ENCODE measurements around the gene GNG5.

DNA sequence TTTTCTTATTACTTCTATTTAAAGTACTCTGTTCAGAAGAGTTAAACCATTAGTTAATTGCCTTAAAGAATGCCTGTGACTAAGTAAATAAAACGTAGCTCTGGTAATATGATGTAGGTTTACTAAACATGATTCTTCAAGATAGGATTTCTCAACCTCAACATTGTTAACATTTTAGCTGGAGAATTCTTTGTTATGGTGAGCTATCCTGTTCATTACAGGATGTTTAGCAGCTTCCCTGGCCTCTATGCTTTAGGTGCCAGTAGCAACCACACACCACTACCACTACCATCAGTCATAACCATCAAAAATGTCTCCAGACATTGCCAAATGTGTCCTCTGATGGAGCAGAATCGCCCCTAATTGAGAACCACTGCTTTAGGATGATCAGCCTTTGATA is 16.6 kb downstream of the GNG5 start:
- TF ChIP-seq GATA2 (IDR thresholded peaks at IDR 0.05; ENCODE audit: low read depth, low read length): no peak
- no peak for TF ChIP-seq GATA3 (IDR thresholded peaks at IDR 0.05; ENCODE audit: low read depth, low read length)
